Ishikawa (cell line): ENCODE measurements around the gene THSD4.
A peak's percentile ranks its signal among the peaks of the same experiment; 100 is the strongest.

Experiments used
- CEBPB ChIP-seq: IDR thresholded peaks from 2 replicates; pipeline ENCODE4 v1.6.1; 2012
- CREB1 ChIP-seq: IDR thresholded peaks from 2 replicates; pipeline ENCODE4 v1.6.1; 2012; ENCODE audit warnings: low read depth
- EGR1 ChIP-seq: IDR thresholded peaks from 2 replicates; pipeline ENCODE4 v1.6.1; 2012
- EP300 ChIP-seq: IDR thresholded peaks from 2 replicates; pipeline ENCODE4 v1.6.1; 2012; ENCODE audit warnings: borderline replicate concordance
- FOXM1 ChIP-seq: IDR thresholded peaks from 2 replicates; pipeline ENCODE4 v1.6.1; 2012; ENCODE audit warnings: low read depth, borderline replicate concordance
- RAD21 ChIP-seq: IDR thresholded peaks from 2 replicates; pipeline ENCODE4 v1.6.1; 2012; ENCODE audit warnings: low read depth
- TAF1 ChIP-seq: IDR thresholded peaks from 2 replicates; pipeline ENCODE4 v1.6.1; 2012; ENCODE audit warnings: low read depth, mild to moderate bottlenecking
- TCF12 ChIP-seq: IDR thresholded peaks from 2 replicates; pipeline ENCODE4 v1.6.1; 2012; ENCODE audit warnings: low read depth
- TEAD4 ChIP-seq: IDR thresholded peaks from 2 replicates; pipeline ENCODE4 v1.6.1; 2012
- YY1 ChIP-seq: IDR thresholded peaks from 2 replicates; pipeline ENCODE4 v1.6.1; 2012; ENCODE audit warnings: low read depth
- ZBTB7A ChIP-seq: IDR thresholded peaks from 2 replicates; pipeline ENCODE4 v1.6.1; 2012; ENCODE audit warnings: low read depth
- TF ChIP-seq, protein P1 (sequence below): IDR thresholded peaks from 2 replicates; pipeline ENCODE4 v1.6.1; 2012; ENCODE audit warnings: low read depth, mild to moderate bottlenecking
- TF ChIP-seq, protein P2 (sequence below): IDR thresholded peaks from 2 replicates; pipeline ENCODE4 v1.6.1; 2012
- TF ChIP-seq, protein P3 (sequence below): IDR thresholded peaks from 2 replicates; pipeline ENCODE4 v1.6.1; 2012

- TF ChIP-seq, protein P1, sequence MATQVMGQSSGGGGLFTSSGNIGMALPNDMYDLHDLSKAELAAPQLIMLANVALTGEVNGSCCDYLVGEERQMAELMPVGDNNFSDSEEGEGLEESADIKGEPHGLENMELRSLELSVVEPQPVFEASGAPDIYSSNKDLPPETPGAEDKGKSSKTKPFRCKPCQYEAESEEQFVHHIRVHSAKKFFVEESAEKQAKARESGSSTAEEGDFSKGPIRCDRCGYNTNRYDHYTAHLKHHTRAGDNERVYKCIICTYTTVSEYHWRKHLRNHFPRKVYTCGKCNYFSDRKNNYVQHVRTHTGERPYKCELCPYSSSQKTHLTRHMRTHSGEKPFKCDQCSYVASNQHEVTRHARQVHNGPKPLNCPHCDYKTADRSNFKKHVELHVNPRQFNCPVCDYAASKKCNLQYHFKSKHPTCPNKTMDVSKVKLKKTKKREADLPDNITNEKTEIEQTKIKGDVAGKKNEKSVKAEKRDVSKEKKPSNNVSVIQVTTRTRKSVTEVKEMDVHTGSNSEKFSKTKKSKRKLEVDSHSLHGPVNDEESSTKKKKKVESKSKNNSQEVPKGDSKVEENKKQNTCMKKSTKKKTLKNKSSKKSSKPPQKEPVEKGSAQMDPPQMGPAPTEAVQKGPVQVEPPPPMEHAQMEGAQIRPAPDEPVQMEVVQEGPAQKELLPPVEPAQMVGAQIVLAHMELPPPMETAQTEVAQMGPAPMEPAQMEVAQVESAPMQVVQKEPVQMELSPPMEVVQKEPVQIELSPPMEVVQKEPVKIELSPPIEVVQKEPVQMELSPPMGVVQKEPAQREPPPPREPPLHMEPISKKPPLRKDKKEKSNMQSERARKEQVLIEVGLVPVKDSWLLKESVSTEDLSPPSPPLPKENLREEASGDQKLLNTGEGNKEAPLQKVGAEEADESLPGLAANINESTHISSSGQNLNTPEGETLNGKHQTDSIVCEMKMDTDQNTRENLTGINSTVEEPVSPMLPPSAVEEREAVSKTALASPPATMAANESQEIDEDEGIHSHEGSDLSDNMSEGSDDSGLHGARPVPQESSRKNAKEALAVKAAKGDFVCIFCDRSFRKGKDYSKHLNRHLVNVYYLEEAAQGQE = no peak
- TF ChIP-seq RAD21 (peak; percentile 82), CEBPB (no peak), TCF12 (no peak), EP300 (no peak), YY1 (0 out of 2 replicates have a peak, but pooled peaks have one; percentile 40), CREB1 (no peak), TAF1 (no peak), TEAD4 (no peak), ZBTB7A (no peak), FOXM1 (no peak), EGR1 (no peak)
- TF ChIP-seq, protein P2, sequence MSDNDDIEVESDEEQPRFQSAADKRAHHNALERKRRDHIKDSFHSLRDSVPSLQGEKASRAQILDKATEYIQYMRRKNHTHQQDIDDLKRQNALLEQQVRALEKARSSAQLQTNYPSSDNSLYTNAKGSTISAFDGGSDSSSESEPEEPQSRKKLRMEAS = peak; percentile 34; the same call in 1 of the 2 replicates
- TF ChIP-seq, protein P3, sequence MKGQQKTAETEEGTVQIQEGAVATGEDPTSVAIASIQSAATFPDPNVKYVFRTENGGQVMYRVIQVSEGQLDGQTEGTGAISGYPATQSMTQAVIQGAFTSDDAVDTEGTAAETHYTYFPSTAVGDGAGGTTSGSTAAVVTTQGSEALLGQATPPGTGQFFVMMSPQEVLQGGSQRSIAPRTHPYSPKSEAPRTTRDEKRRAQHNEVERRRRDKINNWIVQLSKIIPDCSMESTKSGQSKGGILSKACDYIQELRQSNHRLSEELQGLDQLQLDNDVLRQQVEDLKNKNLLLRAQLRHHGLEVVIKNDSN = no peak
Measured at GRCh38 chr15:71752604-71753289, 637.5 kb downstream of the THSD4 start.
